K562 (cell line): Measurements from ENCODE around the gene PGM2. TPM values are rescaled to one million over a fixed set of nuclear protein-coding genes. Genes with fewer than 3 reads are reported as not detected.

Experiments used
- ATAC-seq: fragments of 200-7000 bp; cut with Tn5 transposase; 3 replicates; pipeline ENCODE4 v1.9.1; 2020; ENCODE audit warnings: moderate library complexity
- BruUV-seq: library from RNA; stranded (reverse); fragments of 400-500 nt; replicated peaks from 2 replicates; lab custom pipeline; 2021; lab: Mats Ljungman, UMichigan
- CTCF ChIA-PET: fragments of 300-600 bp; formaldehyde crosslinking; extraction: SDS; loops from one replicate; lab custom pipeline; 2021; ENCODE audit warnings: low intra/inter-chr PET ratio; lab: Yijun Ruan, JAX
- POLR2A ChIA-PET: fragments of 300-600, 350-650 bp; sonication (Branson Sonifier 250); formaldehyde crosslinking; extraction: SDS; loops from one replicate; lab custom pipeline; 2021; ENCODE audit warnings: antibody characterized with exemption, inconsistent platforms; lab: Yijun Ruan, JAX
- DNase-seq, 4 experiments: peaks; one replicate each; pipeline versions ENCODE4 v3.0.0 to v3.0.0-alpha.2; 2011 to 2018; ENCODE audit warnings: low spot score in 3 of 4, mixed read lengths in 3 of 4; ENCODE audit errors: extremely low read depth in 1 of 4
- FAIRE-seq: peaks from 2 replicates; lab custom pipeline; 2011; peaks lifted over from hg19 to GRCh38; lab: Jason Lieb, UNC
- H2AFZ ChIP-seq: 2 replicates; pipeline ENCODE4 v1.6.0; 2011; ENCODE audit warnings: low read depth, low read length, control low read depth, inconsistent platforms
- H3K27ac ChIP-seq: fragments of 200-600 bp; 3 replicates; pipeline ENCODE4 v1.8.0; 2011; ENCODE audit warnings: low read depth, mild to moderate bottlenecking, control low read depth, inconsistent platforms, low read length, moderate library complexity, mixed read lengths; ENCODE audit errors: extremely low read depth
- H3K27me3 ChIP-seq, 2 experiments: fragments of 300-600 bp in 1 of 2; 2 replicates in 1 of 2; 3 replicates in 1 of 2; pipeline versions ENCODE4 v1.6.0 to v1.8.0; 2011; ENCODE audit warnings: inconsistent platforms in 2 of 2, low read length in 2 of 2, mild to moderate bottlenecking in 1 of 2, mixed read lengths in 1 of 2, moderate library complexity in 1 of 2; ENCODE audit not compliant: control insufficient read depth in 2 of 2, insufficient read depth in 2 of 2
- H3K36me3 ChIP-seq: fragments of 300-600 bp; 3 replicates; pipeline ENCODE4 v1.8.0; 2011; ENCODE audit warnings: mild to moderate bottlenecking, low read length, inconsistent platforms; ENCODE audit not compliant: control insufficient read depth, insufficient read depth
- H3K4me1 ChIP-seq, 2 experiments: fragments of 200-600 bp in 1 of 2; replicated peaks in 1 of 2; 2 replicates in 1 of 2; 3 replicates in 1 of 2; pipeline versions ENCODE4 v1.5.1 to v1.8.0; 2011; ENCODE audit warnings: inconsistent platforms in 2 of 2, low read length in 2 of 2, mild to moderate bottlenecking in 1 of 2, mixed read lengths in 1 of 2, moderate library complexity in 1 of 2; ENCODE audit not compliant: control insufficient read depth in 2 of 2, insufficient read depth in 2 of 2
- H3K4me2 ChIP-seq: 2 replicates; pipeline ENCODE4 v1.6.1; 2011; ENCODE audit warnings: low read length, control low read depth, inconsistent platforms, mixed read lengths; ENCODE audit not compliant: insufficient read depth
- H3K4me3 ChIP-seq: fragments of 200-600 bp; sonication (generic), shearing (Covaris generic); 2 replicates; pipeline ENCODE4 v1.5.1; 2016; ENCODE audit warnings: control low read depth, inconsistent platforms
- H3K79me2 ChIP-seq: fragments of 200-600 bp; 3 replicates; pipeline ENCODE4 v1.8.0; 2011; ENCODE audit warnings: low read length, inconsistent platforms; ENCODE audit not compliant: control insufficient read depth, insufficient read depth
- H3K9ac ChIP-seq, 2 experiments: 2 replicates each; pipeline versions ENCODE4 v1.6.0 to v1.6.1; 2011; ENCODE audit warnings: low read depth in 2 of 2, low read length in 2 of 2, control low read depth in 1 of 2, inconsistent platforms in 1 of 2, mild to moderate bottlenecking in 1 of 2, mixed read lengths in 1 of 2; ENCODE audit not compliant: insufficient read depth in 1 of 2
- H3K9me1 ChIP-seq: one replicate; pipeline ENCODE4 v1.6.0; 2011; ENCODE audit warnings: inconsistent platforms, mild to moderate bottlenecking, low read length, moderate library complexity; ENCODE audit not compliant: control insufficient read depth, insufficient read depth
- H3K9me3 ChIP-seq: replicated peaks from 2 replicates; pipeline ENCODE4 v1.5.1; 2011; ENCODE audit warnings: low read depth, low read length, inconsistent platforms; ENCODE audit not compliant: control insufficient read depth, insufficient read depth
- H4K20me1 ChIP-seq: replicated peaks from 2 replicates; pipeline ENCODE4 v1.6.1; 2011; ENCODE audit warnings: low read length, inconsistent platforms, mixed read lengths; ENCODE audit not compliant: control insufficient read depth, insufficient read depth
- BMI1 ChIP-seq: fragments of 150-350 bp; IDR thresholded peaks from 2 replicates; pipeline ENCODE4 v1.6.1; 2014; ENCODE audit warnings: low read length
- CCNT2 ChIP-seq: IDR thresholded peaks from 2 replicates; pipeline ENCODE4 v1.6.1; 2011; ENCODE audit warnings: borderline replicate concordance, low read depth, mild to moderate bottlenecking, moderate library complexity, mixed read lengths, low read length; ENCODE audit not compliant: insufficient read length; ENCODE audit errors: extremely low read depth
- DDX20 ChIP-seq: fragments of 450-650 bp; IDR thresholded peaks from 2 replicates; pipeline ENCODE4 v1.6.1; 2016; ENCODE audit warnings: missing genetic modification characterization, low read depth, mild to moderate bottlenecking, missing compliant biosample characterization, moderate library complexity
- E2F3 ChIP-seq: fragments of 250-450 bp; sonication (Bioruptor Pico); IDR thresholded peaks from 2 replicates; pipeline ENCODE4 v1.4.0; 2020; ENCODE audit warnings: mild to moderate bottlenecking
- ERF ChIP-seq: fragments of 450-650 bp; formaldehyde crosslinking; IDR thresholded peaks from 2 replicates; pipeline ENCODE4 v1.4.0; 2020; ENCODE audit warnings: mild to moderate bottlenecking, mixed read lengths
- ESRRA ChIP-seq: fragments of 450-650 bp; IDR thresholded peaks from 2 replicates; pipeline ENCODE4 v1.6.1; 2014; ENCODE audit warnings: low read depth, mild to moderate bottlenecking, moderate library complexity, borderline replicate concordance
- FOXJ2 ChIP-seq: fragments of 200-800 bp; sonication (Bioruptor generic); IDR thresholded peaks from 2 replicates; pipeline ENCODE4 v1.6.1; 2016; ENCODE audit warnings: missing genetic modification characterization, missing compliant biosample characterization
- HDAC8 ChIP-seq: fragments of 450-650 bp; IDR thresholded peaks from 2 replicates; pipeline ENCODE4 v1.6.1; 2016; ENCODE audit warnings: mild to moderate bottlenecking, missing genetic modification characterization, moderate library complexity, missing compliant biosample characterization
- MEF2A ChIP-seq: IDR thresholded peaks from 2 replicates; pipeline ENCODE4 v1.6.1; 2011; ENCODE audit warnings: low read depth, mild to moderate bottlenecking, low read length, moderate library complexity; ENCODE audit not compliant: control insufficient read depth
- NFIX ChIP-seq: fragments of 250-450 bp; sonication (Bioruptor Pico); IDR thresholded peaks from 2 replicates; pipeline ENCODE4 v1.4.0; 2020; ENCODE audit warnings: low read depth, mild to moderate bottlenecking, moderate library complexity
- TRIM24 ChIP-seq, 2 experiments: fragments of 450-650 bp; IDR thresholded peaks; 2 replicates each; pipeline ENCODE4 v1.6.1; 2016
- ZBED1 ChIP-seq: IDR thresholded peaks from 2 replicates; pipeline ENCODE4 v1.6.1; 2014
- ZFP36 ChIP-seq: fragments of 150-350 bp; IDR thresholded peaks from 2 replicates; pipeline ENCODE4 v1.6.1; 2018; ENCODE audit warnings: low read length, low read depth; ENCODE audit not compliant: partially characterized antibody
- ZNF436 ChIP-seq: fragments of 250-450, 450-650 bp; sonication (Bioruptor Pico); formaldehyde crosslinking; IDR thresholded peaks from 2 replicates; pipeline ENCODE4 v1.7.0; 2020; ENCODE audit warnings: mild to moderate bottlenecking
- ZSCAN29 ChIP-seq: fragments of 450-650 bp; IDR thresholded peaks from 2 replicates; pipeline ENCODE4 v1.6.1; 2017
- WGBS: fragments of 100-300 bp; shearing (Covaris generic); methylation state at CpG from one replicate; pipeline ENCODE4 v1.1.6; 2016; ENCODE audit warnings: low coverage, mixed read lengths; ENCODE audit not compliant: insufficient coverage; ENCODE audit errors: missing lambda C conversion rate; 5-methylcytosine and 5-hydroxymethylcytosine counted together
- in situ Hi-C: fragments of 300-500 bp; cut with MboI; formaldehyde crosslinking; loops from 4 replicates; pipeline ENCODE4 v1.15.0; 2018; ENCODE audit warnings: inconsistent platforms, mixed read lengths
- intact Hi-C: fragments of 100-400 bp; cut with micrococcal nuclease; formaldehyde crosslinking; loops from 2 replicates; pipeline ENCODE4 v1.14.2; 2022
- polyA plus RNA-seq, 8 experiments: library from polyadenylated mRNA; depleted of rRNA in 4 of 8; stranded (reverse) in 5 of 8; unstranded in 3 of 8; fragments of >200 nt; fragmentation: Nextera tagmentation in 2 of 8; fragmentation: Illumina TruSeq in 1 of 8; extraction: Ambion mirVana in 2 of 8; extraction: Trizol in 1 of 8; gene quantifications; 2 replicates each; pipeline versions ENCODE4 v1.2.1 to v1.2.3, GENCODE V29; 2011 to 2014; ENCODE audit warnings: inconsistent platforms in 1 of 8, missing spikeins in 1 of 8
- total RNA-seq, 7 experiments: library from RNA; depleted of rRNA in 6 of 7; stranded (reverse); fragments of >200 nt in 6 of 7; fragmentation: Illumina TruSeq in 2 of 7; extraction: Trizol in 2 of 7; gene quantifications; 2 replicates each; pipeline versions ENCODE4 v1.2.1 to v1.2.3, GENCODE V29; 2011 to 2021; ENCODE audit warnings: low replicate concordance in 1 of 7
- TF ChIP-seq, protein P1 (sequence below): fragments of 250-450 bp; sonication (Bioruptor Pico); IDR thresholded peaks from 2 replicates; pipeline ENCODE4 v1.6.1; 2021; ENCODE audit warnings: mild to moderate bottlenecking
- TF ChIP-seq, protein P2 (sequence below): fragments of 450-650 bp; IDR thresholded peaks from 2 replicates; pipeline ENCODE4 v1.6.1; 2016; ENCODE audit warnings: mild to moderate bottlenecking

Gene PGM2
- total and polyA plus RNA-seq, 9 of the 15 experiments (the other 6 are each of a cell fraction or from before 2014, with no cell fraction given), result 15.2 to 77.3 (median 51.4) TPM

DNA sequence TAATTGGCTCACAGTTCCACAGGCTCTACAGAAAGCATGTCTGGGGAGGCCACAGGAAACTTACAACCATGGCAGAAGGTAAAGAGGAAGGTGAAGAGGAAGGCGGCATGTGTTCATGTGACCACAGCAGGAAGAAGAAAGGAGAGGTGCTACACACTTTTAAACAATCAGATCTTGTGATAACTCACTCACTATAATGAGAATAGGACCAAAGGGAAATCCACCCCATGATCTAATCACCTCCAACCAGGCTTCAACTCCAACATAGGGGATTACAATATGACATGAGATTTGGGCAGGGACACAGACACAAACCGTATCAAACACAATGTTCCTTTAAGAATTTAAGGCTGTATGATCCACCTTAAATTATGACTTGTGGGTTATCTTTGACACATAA, 10.5 kb upstream of the PGM2 start (continued):
- no peak for TF ChIP-seq ZBED1
- TF ChIP-seq CCNT2, result no peak

DNA sequence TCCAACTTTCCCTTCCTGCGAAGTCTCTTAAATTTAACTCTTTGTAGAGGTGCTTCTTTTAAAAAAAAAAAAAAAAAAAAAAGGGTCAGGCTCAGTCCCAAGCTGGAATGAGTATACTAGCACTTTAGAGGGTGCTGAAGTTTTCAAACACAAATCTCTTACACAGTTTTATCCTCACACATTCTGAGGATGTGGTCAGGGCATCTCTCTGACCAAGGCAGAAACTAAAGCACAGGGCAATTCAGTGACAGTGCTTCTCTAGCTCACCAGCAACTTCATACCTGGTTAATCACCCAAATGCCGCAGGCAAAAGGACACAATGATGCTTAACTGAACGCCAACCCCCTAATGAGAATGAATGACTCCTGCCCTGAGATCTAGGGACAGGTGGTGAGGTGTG, 9.8 kb upstream of the PGM2 start:
- intact Hi-C loops, result no loop called here
- WGBS, result 3% methylated on average over 3 of the region's 3 CpGs
- TF ChIP-seq ESRRA, result no peak
- TF ChIP-seq E2F3 (CRISPR knock-in tag), result no peak
- no peak for TF ChIP-seq MEF2A
- no peak for TF ChIP-seq DDX20 (tag)
- no peak for TF ChIP-seq ERF
- TF ChIP-seq FOXJ2 (tag), result no peak
- TF ChIP-seq, protein P1, sequence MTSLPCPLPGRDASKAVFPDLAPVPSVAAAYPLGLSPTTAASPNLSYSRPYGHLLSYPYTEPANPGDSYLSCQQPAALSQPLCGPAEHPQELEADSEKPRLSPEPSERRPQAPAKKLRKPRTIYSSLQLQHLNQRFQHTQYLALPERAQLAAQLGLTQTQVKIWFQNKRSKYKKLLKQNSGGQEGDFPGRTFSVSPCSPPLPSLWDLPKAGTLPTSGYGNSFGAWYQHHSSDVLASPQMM, result no peak
- no peak for TF ChIP-seq NFIX (CRISPR knock-in tag)
- no peak for TF ChIP-seq ZFP36
- no peak for TF ChIP-seq ZNF436 (CRISPR knock-in tag)
- TF ChIP-seq, protein P2, sequence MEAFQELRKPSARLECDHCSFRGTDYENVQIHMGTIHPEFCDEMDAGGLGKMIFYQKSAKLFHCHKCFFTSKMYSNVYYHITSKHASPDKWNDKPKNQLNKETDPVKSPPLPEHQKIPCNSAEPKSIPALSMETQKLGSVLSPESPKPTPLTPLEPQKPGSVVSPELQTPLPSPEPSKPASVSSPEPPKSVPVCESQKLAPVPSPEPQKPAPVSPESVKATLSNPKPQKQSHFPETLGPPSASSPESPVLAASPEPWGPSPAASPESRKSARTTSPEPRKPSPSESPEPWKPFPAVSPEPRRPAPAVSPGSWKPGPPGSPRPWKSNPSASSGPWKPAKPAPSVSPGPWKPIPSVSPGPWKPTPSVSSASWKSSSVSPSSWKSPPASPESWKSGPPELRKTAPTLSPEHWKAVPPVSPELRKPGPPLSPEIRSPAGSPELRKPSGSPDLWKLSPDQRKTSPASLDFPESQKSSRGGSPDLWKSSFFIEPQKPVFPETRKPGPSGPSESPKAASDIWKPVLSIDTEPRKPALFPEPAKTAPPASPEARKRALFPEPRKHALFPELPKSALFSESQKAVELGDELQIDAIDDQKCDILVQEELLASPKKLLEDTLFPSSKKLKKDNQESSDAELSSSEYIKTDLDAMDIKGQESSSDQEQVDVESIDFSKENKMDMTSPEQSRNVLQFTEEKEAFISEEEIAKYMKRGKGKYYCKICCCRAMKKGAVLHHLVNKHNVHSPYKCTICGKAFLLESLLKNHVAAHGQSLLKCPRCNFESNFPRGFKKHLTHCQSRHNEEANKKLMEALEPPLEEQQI, result no peak
- TF ChIP-seq ZSCAN29, result no peak
- TF ChIP-seq BMI1, result no peak
- no peak for TF ChIP-seq TRIM24 (IDR thresholded peaks at IDR 0.05)
- no peak for TF ChIP-seq HDAC8 (tag)
- DNase-seq (no peak), ATAC-seq (no peak), FAIRE-seq (no peak)
- Histone ChIP-seq H3K9ac (no peak overlapping the region), H2AFZ (no peak overlapping the region), H3K9me1 (no peaks in the 10 kb centered on the region), H3K36me3 (no peaks in the 10 kb centered on the region), H3K9me3 (no peaks in the 10 kb centered on the region), H3K4me2 (no peak overlapping the region), H3K27ac (no peak overlapping the region), H3K27me3 (peaks cover 2 to 10% of the 10 kb centered on the region in 2 experiments), H4K20me1 (no peaks in the 10 kb centered on the region), H3K4me1 (peaks cover 0 to 3% of the 10 kb centered on the region in 2 experiments; a peak in 1 of 5 replicates), H3K4me3 (no peak overlapping the region), H3K79me2 (no peaks in the 10 kb centered on the region)
- no TSS peak for BruUV-seq
- CTCF ChIA-PET, result no interaction called here
- in situ Hi-C loops, result loop anchor here (5.0 kb wide), 1 partner anchor 916 kb away; no protein-coding TSS in a partner anchor
- POLR2A ChIA-PET, result interaction anchor here (0.9 kb wide), 1 partner anchor 10 kb away, joined by 4 read pairs; the partner anchor contains the start of gene PGM2
